HCT116 (cell line): ENCODE measurements around the gene TH. TPM values are rescaled to one million over a fixed set of nuclear protein-coding genes. Genes with fewer than 3 reads are reported as not detected.

ENCODE experiments used
- ATAC-seq: fragments of 200-7000 bp; cut with Tn5 transposase; 2 replicates; pipeline ENCODE4 v1.9.1; 2020; ENCODE audit warnings: mild to moderate bottlenecking, moderate library complexity
- BruUV-seq: library from RNA; stranded (reverse); fragments of 400-500 nt; replicated peaks from 2 replicates; lab custom pipeline; 2021; lab: Mats Ljungman, UMichigan
- CTCF ChIA-PET: fragments of 300-600 bp; sonication (Branson Sonifier 250); formaldehyde crosslinking; loops from one replicate; lab custom pipeline; 2021; ENCODE audit warnings: antibody characterized with exemption; lab: Charles Lee
- POLR2A ChIA-PET: fragments of 300-600, 350-600 bp; sonication (Branson Sonifier 250); formaldehyde crosslinking; loops from one replicate; lab custom pipeline; 2021; ENCODE audit warnings: antibody characterized with exemption; lab: Charles Lee
- RAD21 ChIA-PET, 2 experiments: fragments of 300-600 bp; sonication (Branson Sonifier 250); formaldehyde crosslinking; loops; one replicate each; lab custom pipeline; 2023; ENCODE audit warnings: low total read pairs in 2 of 2; ENCODE audit not compliant: uncharacterized antibody in 2 of 2, unreplicated experiment in 2 of 2, low non-redundant PET in 1 of 2; lab: Charles Lee
- DNase-seq: peaks from one replicate; pipeline ENCODE4 v3.0.0-alpha.2; 2010; ENCODE audit warnings: low read depth, low spot score
- H2AFZ ChIP-seq: fragments of 200-600 bp; shearing (Covaris generic), sonication (generic); 2 replicates; pipeline ENCODE4 v1.6.1; 2017; ENCODE audit warnings: low read depth, mixed run types, mixed read lengths, antibody characterized with exemption, low read length; ENCODE audit not compliant: poor library complexity, severe bottlenecking
- H3K27ac ChIP-seq: 2 replicates; pipeline ENCODE4 v1.5.1; 2012; ENCODE audit warnings: low read depth, low read length
- H3K27me3 ChIP-seq: fragments of 200-600 bp; sonication (generic); 2 replicates; pipeline ENCODE4 v1.6.1; 2016; ENCODE audit warnings: mixed run types, low read length, mixed read lengths; ENCODE audit not compliant: insufficient read depth
- H3K36me3 ChIP-seq, 2 experiments: fragments of 200-500 bp in 1 of 2; fragments of 200-600 bp in 1 of 2; sonication (Bioruptor generic) in 1 of 2; sonication (generic) in 1 of 2; 2 replicates each; pipeline versions ENCODE4 v1.5.1 to v1.6.1; 2014 to 2016; ENCODE audit warnings: low read length in 2 of 2, inconsistent platforms in 1 of 2, mixed read lengths in 1 of 2, mixed run types in 1 of 2; ENCODE audit not compliant: insufficient read depth in 2 of 2, control insufficient read depth in 1 of 2
- H3K4me1 ChIP-seq, 2 experiments: fragments of 200-600 bp in 1 of 2; sonication (generic) in 1 of 2; 2 replicates each; pipeline versions ENCODE4 v1.5.1 to v1.6.1; 2012 to 2017; ENCODE audit warnings: low read length in 2 of 2, inconsistent platforms in 1 of 2, mild to moderate bottlenecking in 1 of 2, mixed read lengths in 1 of 2, mixed run types in 1 of 2, moderate library complexity in 1 of 2; ENCODE audit not compliant: insufficient read depth in 2 of 2, control insufficient read depth in 1 of 2
- H3K4me2 ChIP-seq: fragments of 200-600 bp; sonication (generic); 2 replicates; pipeline ENCODE4 v1.6.1; 2017; ENCODE audit warnings: mixed run types, low read length, mixed read lengths
- H3K4me3 ChIP-seq, 2 experiments: fragments of 200-600 bp in 1 of 2; sonication (generic) in 1 of 2; replicated peaks in 1 of 2; 2 replicates each; pipeline ENCODE4 v1.5.1; 2011 to 2016; ENCODE audit warnings: low read length in 2 of 2, control low read depth in 1 of 2, low read depth in 1 of 2, mild to moderate bottlenecking in 1 of 2, mixed read lengths in 1 of 2, mixed run types in 1 of 2
- H3K79me2 ChIP-seq: fragments of 200-600 bp; sonication (generic); 2 replicates; pipeline ENCODE4 v1.6.1; 2017; ENCODE audit warnings: mild to moderate bottlenecking, mixed run types, low read length, moderate library complexity, mixed read lengths; ENCODE audit not compliant: insufficient read depth
- H3K9ac ChIP-seq: fragments of 200-600 bp; sonication (generic); 2 replicates; pipeline ENCODE4 v1.6.1; 2016; ENCODE audit warnings: low read length, mixed read lengths
- H3K9me2 ChIP-seq: fragments of 200-600 bp; sonication (generic), shearing (Covaris generic); 2 replicates; pipeline ENCODE4 v1.6.1; 2017; ENCODE audit warnings: mixed run types, mild to moderate bottlenecking, moderate library complexity; ENCODE audit not compliant: insufficient read depth
- H3K9me3 ChIP-seq, 2 experiments: fragments of 200-500 bp in 1 of 2; fragments of 200-600 bp in 1 of 2; sonication (Bioruptor generic) in 1 of 2; sonication (generic) in 1 of 2; 2 replicates each; pipeline ENCODE4 v1.6.1; 2014 to 2017; ENCODE audit warnings: low read length in 2 of 2, mixed read lengths in 2 of 2, inconsistent platforms in 1 of 2, low read depth in 1 of 2, mild to moderate bottlenecking in 1 of 2, mixed run types in 1 of 2, moderate library complexity in 1 of 2; ENCODE audit not compliant: control insufficient read depth in 1 of 2, insufficient read depth in 1 of 2
- H4K20me1 ChIP-seq: fragments of 200-600 bp; sonication (generic), shearing (Covaris generic); 2 replicates; pipeline ENCODE4 v1.6.1; 2017; ENCODE audit warnings: mixed run types, mild to moderate bottlenecking, moderate library complexity; ENCODE audit not compliant: insufficient read depth
- CBX3 ChIP-seq: IDR thresholded peaks from 2 replicates; pipeline ENCODE4 v1.6.1; 2012; ENCODE audit warnings: low read depth
- CEBPB ChIP-seq: IDR thresholded peaks from 2 replicates; pipeline ENCODE4 v1.6.1; 2012; ENCODE audit warnings: low read depth
- CTCF ChIP-seq, 3 experiments: fragments of 200-600 bp in 1 of 3; sonication (generic) in 1 of 3; IDR thresholded peaks in 2 of 3; conservative IDR thresholded peaks in 1 of 3; 2 replicates each; pipeline ENCODE4 v1.5.1; 2012 to 2017; ENCODE audit warnings: low read depth in 2 of 3, low read length in 2 of 3, antibody characterized with exemption in 1 of 3, borderline replicate concordance in 1 of 3, control low read depth in 1 of 3, mild to moderate bottlenecking in 1 of 3, mixed read lengths in 1 of 3, mixed run types in 1 of 3, moderate library complexity in 1 of 3; ENCODE audit not compliant: insufficient read depth in 1 of 3
- EGR1 ChIP-seq: IDR thresholded peaks from 2 replicates; pipeline ENCODE4 v1.6.1; 2012; ENCODE audit warnings: low read depth
- ELF1 ChIP-seq: IDR thresholded peaks from 2 replicates; pipeline ENCODE4 v1.6.1; 2012; ENCODE audit warnings: low read depth, borderline replicate concordance
- FOSL1 ChIP-seq: IDR thresholded peaks from 2 replicates; pipeline ENCODE4 v1.6.1; 2012; ENCODE audit warnings: low read depth
- JUND ChIP-seq: IDR thresholded peaks from 2 replicates; pipeline ENCODE4 v1.6.1; 2012
- POLR2A ChIP-seq: IDR thresholded peaks from 2 replicates; pipeline ENCODE4 v1.7.0; 2011; ENCODE audit warnings: borderline replicate concordance; ENCODE audit not compliant: insufficient read depth, insufficient read length; ENCODE audit errors: extremely low read depth
- POLR2AphosphoS5 ChIP-seq: IDR thresholded peaks from 2 replicates; pipeline ENCODE4 v1.6.1; 2011; ENCODE audit warnings: mild to moderate bottlenecking, low read depth, low read length, moderate library complexity
- RAD21 ChIP-seq: IDR thresholded peaks from 2 replicates; pipeline ENCODE4 v1.6.1; 2012; ENCODE audit warnings: low read depth, mild to moderate bottlenecking
- REST ChIP-seq: IDR thresholded peaks from 2 replicates; pipeline ENCODE4 v1.6.1; 2012; ENCODE audit warnings: low read depth
- SRF ChIP-seq: IDR thresholded peaks from 2 replicates; pipeline ENCODE4 v1.6.1; 2012; ENCODE audit warnings: low read depth
- TCF7L2 ChIP-seq: IDR thresholded peaks from 2 replicates; pipeline ENCODE4 v1.7.0; 2011; ENCODE audit warnings: borderline replicate concordance, inconsistent platforms; ENCODE audit not compliant: insufficient read depth, insufficient read length; ENCODE audit errors: extremely low read depth
- ZFX ChIP-seq: fragments of 450-650 bp; IDR thresholded peaks from 2 replicates; pipeline ENCODE4 v1.6.1; 2017
- intact Hi-C: fragments of 100-400 bp; cut with micrococcal nuclease; formaldehyde crosslinking; loops from 2 replicates; pipeline ENCODE4 v1.10.0; 2022
- total RNA-seq: library from RNA; stranded (reverse); gene quantifications from one replicate; pipeline ENCODE4 v1.2.1, GENCODE V29; 2021; ENCODE audit not compliant: unreplicated experiment

The TH gene
- total RNA-seq, 1 experiment from 2014 or later, result not detected

GRCh38 chr11:2168286-2169004 is 3.2 kb downstream of the TH start:
- no peaks in the 10 kb centered on the region for H3K27me3 ChIP-seq
- intact Hi-C loops, result no loop called here
- POLR2A ChIA-PET, result no interaction called here

More at GRCh38 chr11:2168286-2169004, 3.2 kb downstream of the TH start:
- Histone ChIP-seq H3K4me1 (peaks cover 2 to 21% of the 10 kb centered on the region in 2 experiments; a peak in 3 of 4 replicates), H3K79me2 (no peaks in the 10 kb centered on the region), H4K20me1 (no peaks in the 10 kb centered on the region), H3K9ac (no peak overlapping the region), H3K36me3 (no peaks in the 10 kb centered on the region), H3K9me3 (no peaks in the 10 kb centered on the region), H3K4me3 (no peak overlapping the region), H3K4me2 (peak overlapping the region; percentile 47), H3K9me2 (no peaks in the 10 kb centered on the region), H2AFZ (no peak overlapping the region), H3K27ac (no peak overlapping the region)
- ATAC-seq, result no peak
- TF ChIP-seq SRF, result no peak
- TF ChIP-seq ELF1, result no peak
- TF ChIP-seq CEBPB, result no peak
- TF ChIP-seq POLR2A, result no peak
- TF ChIP-seq EGR1, result no peak
- TF ChIP-seq FOSL1, result no peak
- no peak for TF ChIP-seq RAD21
- no peak for TF ChIP-seq REST
- TF ChIP-seq CBX3, result no peak
- no peak for TF ChIP-seq CTCF (IDR thresholded peaks at IDR 0.05 in 2 of 3, conservative IDR thresholded peaks at IDR 0.05 in 1 of 3; ENCODE audit: borderline replicate concordance in 1 of 3, insufficient read depth in 1 of 3, low read depth in 2 of 3, low read length in 2 of 3)
- TF ChIP-seq ZFX, result no peak
- no peak for TF ChIP-seq JUND
- no peak for TF ChIP-seq POLR2AphosphoS5
- no peak for TF ChIP-seq TCF7L2
- DNase-seq, result no peak
- ChIA-PET CTCF (interaction anchor here (0.6 to 1.4 kb wide), 4 partner anchors 10 to 664 kb away, joined by 3 to 4 read pairs (median 3); no protein-coding TSS in a partner anchor), RAD21 (interaction anchor here in 1 of 2 experiments (0.7 kb wide), 1 partner anchor 125 kb away, joined by 3 read pairs; no protein-coding TSS in a partner anchor)
- no TSS peak for BruUV-seq
